WERI-Rb-1 (cell line): ENCODE data around the gene RTL10.

Source experiments
- DNase-seq: peaks from one replicate; pipeline ENCODE4 v3.0.0-alpha.2; 2020
- H3K27ac ChIP-seq: fragments of 250-450 bp; sonication (Bioruptor Pico); 2 replicates; pipeline ENCODE4 v1.5.1; 2020; ENCODE audit warnings: mild to moderate bottlenecking, moderate library complexity
- H3K27me3 ChIP-seq: fragments of 250-450 bp; sonication (Bioruptor Pico); 2 replicates; pipeline ENCODE4 v1.5.1; 2021; ENCODE audit warnings: mild to moderate bottlenecking, low read depth, moderate library complexity; ENCODE audit not compliant: insufficient read depth, severe bottlenecking
- H3K36me3 ChIP-seq: fragments of 250-450 bp; sonication (Bioruptor Pico); 2 replicates; pipeline ENCODE4 v1.5.1; 2020; ENCODE audit warnings: mild to moderate bottlenecking, moderate library complexity
- H3K4me3 ChIP-seq: 2 replicates; pipeline ENCODE4 v1.5.1; 2011; ENCODE audit warnings: low read depth, mild to moderate bottlenecking, control low read depth, low read length
- H3K9me3 ChIP-seq: fragments of 250-450 bp; sonication (Bioruptor Pico); 2 replicates; pipeline ENCODE4 v1.5.1; 2021; ENCODE audit warnings: mild to moderate bottlenecking, moderate library complexity; ENCODE audit not compliant: severe bottlenecking
- TF ChIP-seq, protein P1 (sequence below): IDR thresholded peaks from 2 replicates; pipeline ENCODE4 v1.5.1; 2011; ENCODE audit warnings: low read depth, mild to moderate bottlenecking, control low read depth, inconsistent platforms, low read length

The RTL10 gene

GRCh38 chr22:19815093-19815822, 39.4 kb downstream of the RTL10 start:
- Histone ChIP-seq H3K27ac (no peak overlapping the region), H3K9me3 (no peaks in the 10 kb centered on the region), H3K36me3 (no peaks in the 10 kb centered on the region), H3K27me3 (no peaks in the 10 kb centered on the region), H3K4me3 (no peak overlapping the region)
- DNase-seq: no peak
- TF ChIP-seq, protein P1, sequence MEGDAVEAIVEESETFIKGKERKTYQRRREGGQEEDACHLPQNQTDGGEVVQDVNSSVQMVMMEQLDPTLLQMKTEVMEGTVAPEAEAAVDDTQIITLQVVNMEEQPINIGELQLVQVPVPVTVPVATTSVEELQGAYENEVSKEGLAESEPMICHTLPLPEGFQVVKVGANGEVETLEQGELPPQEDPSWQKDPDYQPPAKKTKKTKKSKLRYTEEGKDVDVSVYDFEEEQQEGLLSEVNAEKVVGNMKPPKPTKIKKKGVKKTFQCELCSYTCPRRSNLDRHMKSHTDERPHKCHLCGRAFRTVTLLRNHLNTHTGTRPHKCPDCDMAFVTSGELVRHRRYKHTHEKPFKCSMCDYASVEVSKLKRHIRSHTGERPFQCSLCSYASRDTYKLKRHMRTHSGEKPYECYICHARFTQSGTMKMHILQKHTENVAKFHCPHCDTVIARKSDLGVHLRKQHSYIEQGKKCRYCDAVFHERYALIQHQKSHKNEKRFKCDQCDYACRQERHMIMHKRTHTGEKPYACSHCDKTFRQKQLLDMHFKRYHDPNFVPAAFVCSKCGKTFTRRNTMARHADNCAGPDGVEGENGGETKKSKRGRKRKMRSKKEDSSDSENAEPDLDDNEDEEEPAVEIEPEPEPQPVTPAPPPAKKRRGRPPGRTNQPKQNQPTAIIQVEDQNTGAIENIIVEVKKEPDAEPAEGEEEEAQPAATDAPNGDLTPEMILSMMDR: no peak

DNA sequence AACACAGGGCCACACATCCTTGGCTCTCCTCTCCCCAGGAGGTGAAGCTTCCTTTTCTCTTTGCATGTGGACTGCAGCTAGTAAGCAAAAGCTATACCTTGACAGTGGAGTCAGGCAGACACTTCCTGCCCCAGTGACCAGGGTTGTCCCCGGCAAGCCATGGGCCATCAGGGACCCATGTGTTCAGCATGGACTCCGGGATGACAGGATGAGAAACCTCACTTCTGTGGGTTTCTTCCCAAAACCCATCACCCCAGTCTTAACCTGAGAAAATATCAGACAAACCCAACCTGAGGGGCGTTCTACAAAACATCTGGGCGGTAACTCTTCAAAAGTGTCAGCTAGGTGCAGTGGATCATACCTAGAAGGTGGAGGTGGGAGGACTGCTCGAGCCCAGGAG, 40.2 kb downstream of the RTL10 start:
- TF ChIP-seq, protein P1: no peak
- Histone ChIP-seq H3K27ac (no peak overlapping the region), H3K36me3 (no peaks in the 10 kb centered on the region), H3K9me3 (no peaks in the 10 kb centered on the region), H3K4me3 (no peak overlapping the region), H3K27me3 (no peaks in the 10 kb centered on the region)
- DNase-seq: no peak

DNA sequence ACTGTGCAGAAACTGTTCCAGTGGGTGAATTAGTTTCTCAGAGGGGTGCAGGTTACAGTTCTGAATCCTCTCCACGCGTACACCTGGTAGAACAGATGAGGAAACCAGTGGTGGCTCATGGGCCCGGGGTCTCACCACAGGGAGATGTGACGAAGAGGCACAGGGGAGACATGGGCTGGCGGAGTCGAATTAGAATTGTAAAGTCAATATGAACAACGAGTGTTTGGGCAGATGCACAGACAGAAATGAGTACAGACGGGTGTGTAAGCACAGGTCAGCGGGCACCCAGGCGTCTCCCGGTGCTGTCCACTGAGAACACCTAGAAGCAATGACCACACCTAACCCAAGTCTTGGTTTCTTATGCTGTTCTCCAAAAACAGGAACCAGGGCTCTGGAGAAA, 41.8 kb downstream of the RTL10 start:
- no peak for DNase-seq
- Histone ChIP-seq H3K36me3 (no peaks in the 10 kb centered on the region), H3K4me3 (no peak overlapping the region), H3K27ac (no peak overlapping the region), H3K9me3 (no peaks in the 10 kb centered on the region), H3K27me3 (no peaks in the 10 kb centered on the region)
- TF ChIP-seq, protein P1: no peak

GRCh38 chr22:19811811-19812771, 42.6 kb downstream of the RTL10 start:
- TF ChIP-seq, protein P1: no peak
- no peaks in the 10 kb centered on the region for H3K9me3 ChIP-seq
- no peak overlapping the region for H3K27ac ChIP-seq
- H3K4me3 ChIP-seq: no peak overlapping the region
- DNase-seq: no peak
- H3K36me3 ChIP-seq: no peaks in the 10 kb centered on the region
- no peaks in the 10 kb centered on the region for H3K27me3 ChIP-seq

GRCh38 chr22:19811211-19811621, 43.5 kb downstream of the RTL10 start:
- H3K27ac ChIP-seq: no peak overlapping the region
- no peaks in the 10 kb centered on the region for H3K36me3 ChIP-seq
- no peaks in the 10 kb centered on the region for H3K9me3 ChIP-seq
- H3K4me3 ChIP-seq: no peak overlapping the region
- no peak for DNase-seq
- TF ChIP-seq, protein P1: no peak
- H3K27me3 ChIP-seq: no peaks in the 10 kb centered on the region
